ENCODE data around the gene POLD4.

- no peak for TF ChIP-seq CTCF (IDR thresholded peaks at IDR 0.05; ENCODE audit: borderline replicate concordance, extremely low read depth, low read length, poor library complexity, severe bottlenecking)
- TF ChIP-seq EZH2 (IDR thresholded peaks at IDR 0.05; ENCODE audit: borderline replicate concordance, low read depth, low read length, severe bottlenecking): no peak
Observed at GRCh38 chr11:67374571-67375281, 21.4 kb upstream of the POLD4 start.
